ENCODE measurements around the gene RAD21L1.

DNA sequence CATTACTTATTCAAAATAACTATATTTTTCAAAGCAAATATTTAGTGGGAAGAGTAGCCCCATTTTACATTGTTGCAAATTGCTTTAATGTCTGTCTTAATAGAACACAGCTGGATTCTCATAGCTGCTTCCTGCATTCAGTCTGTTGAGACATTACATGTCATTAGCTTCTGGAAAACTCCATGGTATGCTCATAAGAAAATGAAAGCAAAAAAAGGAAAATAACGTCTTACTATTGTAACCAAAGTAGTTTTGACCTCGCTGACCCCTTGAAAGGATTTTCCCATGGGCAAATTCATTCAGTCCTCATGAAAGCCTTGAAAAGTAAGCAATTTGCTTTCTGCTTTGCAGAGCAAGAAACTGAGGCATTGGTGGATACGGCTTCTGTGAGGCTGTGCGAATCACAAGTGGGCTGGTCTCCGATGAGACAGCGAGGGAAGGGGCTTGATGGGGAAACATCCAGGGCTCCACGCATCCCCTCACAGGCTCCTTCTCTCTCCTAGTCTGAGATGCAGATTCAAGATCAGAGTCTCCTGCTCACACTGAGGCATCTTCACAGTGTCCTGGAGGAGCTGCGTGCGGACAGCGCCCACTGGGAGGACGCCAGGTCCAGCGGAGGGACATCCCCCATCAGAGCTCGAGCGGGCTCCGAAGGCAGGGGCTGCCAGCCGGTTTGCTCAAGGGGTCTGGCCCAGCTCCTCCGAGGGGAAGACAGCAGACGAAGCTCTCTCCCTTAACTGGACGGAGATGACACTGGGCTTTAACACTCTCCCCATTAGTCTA lies 19.3 kb upstream of the RAD21L1 start:
- TF ChIP-seq, protein P1, sequence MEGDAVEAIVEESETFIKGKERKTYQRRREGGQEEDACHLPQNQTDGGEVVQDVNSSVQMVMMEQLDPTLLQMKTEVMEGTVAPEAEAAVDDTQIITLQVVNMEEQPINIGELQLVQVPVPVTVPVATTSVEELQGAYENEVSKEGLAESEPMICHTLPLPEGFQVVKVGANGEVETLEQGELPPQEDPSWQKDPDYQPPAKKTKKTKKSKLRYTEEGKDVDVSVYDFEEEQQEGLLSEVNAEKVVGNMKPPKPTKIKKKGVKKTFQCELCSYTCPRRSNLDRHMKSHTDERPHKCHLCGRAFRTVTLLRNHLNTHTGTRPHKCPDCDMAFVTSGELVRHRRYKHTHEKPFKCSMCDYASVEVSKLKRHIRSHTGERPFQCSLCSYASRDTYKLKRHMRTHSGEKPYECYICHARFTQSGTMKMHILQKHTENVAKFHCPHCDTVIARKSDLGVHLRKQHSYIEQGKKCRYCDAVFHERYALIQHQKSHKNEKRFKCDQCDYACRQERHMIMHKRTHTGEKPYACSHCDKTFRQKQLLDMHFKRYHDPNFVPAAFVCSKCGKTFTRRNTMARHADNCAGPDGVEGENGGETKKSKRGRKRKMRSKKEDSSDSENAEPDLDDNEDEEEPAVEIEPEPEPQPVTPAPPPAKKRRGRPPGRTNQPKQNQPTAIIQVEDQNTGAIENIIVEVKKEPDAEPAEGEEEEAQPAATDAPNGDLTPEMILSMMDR (IDR thresholded peaks at IDR 0.05; ENCODE audit: insufficient read depth, low read length, poor library complexity, severe bottlenecking) = no peak
- no peak for TF ChIP-seq EZH2phosphoT487 (conservative IDR thresholded peaks at IDR 0.05; ENCODE audit: low read length)
